Activated T-cell treated with anti-CD3 and anti-CD28 coated beads for 1 hour (primary cell): ENCODE data around the gene PFKFB4.
"Not testable (repeated sequence)": the region's sequence is repeated elsewhere in the genome, so short reads cannot be mapped to it uniquely, and the experiment has no call there.

Experiments used
- DNase-seq: peaks from one replicate; pipeline ENCODE4 v3.0.0-alpha.2; 2020; ENCODE audit warnings: low read depth

PFKFB4 gene

GRCh38 chr3:48492461-48493202 lies 64.0 kb downstream of the PFKFB4 start:
- no peak for DNase-seq

DNA sequence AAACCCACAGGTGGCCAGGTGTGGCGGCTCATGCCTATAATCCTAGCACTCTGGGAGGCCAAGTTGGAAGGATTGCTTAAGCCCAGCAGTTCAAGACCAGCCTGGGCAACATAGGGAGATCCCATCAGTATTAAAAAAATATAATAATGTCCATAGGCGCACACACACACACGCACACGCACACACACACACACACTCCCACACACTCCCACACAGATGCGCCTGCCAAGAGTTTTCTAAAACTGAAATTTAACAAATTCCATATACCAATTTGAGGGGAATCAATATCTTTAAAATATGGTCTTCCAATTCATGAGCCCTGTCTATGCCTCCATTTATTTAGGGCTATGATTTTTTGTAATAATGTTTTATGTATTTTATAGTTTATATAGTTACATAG lies 69.7 kb downstream of the PFKFB4 start:
- DNase-seq: no peak

DNA sequence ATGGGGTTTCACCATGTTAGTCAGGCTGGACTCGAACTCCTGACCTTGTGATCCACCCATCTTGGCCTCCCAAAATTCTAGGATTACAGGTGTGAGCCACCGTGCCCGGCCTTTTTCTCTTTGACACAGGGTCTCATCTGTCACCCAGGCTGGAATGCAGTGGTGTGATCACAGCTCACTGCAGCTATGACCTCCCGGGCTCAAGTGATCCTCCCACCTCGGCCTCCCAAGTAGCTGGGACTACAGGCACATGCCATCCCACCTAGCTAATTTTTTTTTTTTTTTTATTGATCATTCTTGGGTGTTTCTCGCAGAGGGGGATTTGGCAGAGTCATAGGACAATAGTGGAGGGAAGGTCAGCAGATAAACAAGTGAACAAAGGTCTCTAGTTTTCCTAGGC lies 73.8 kb downstream of the PFKFB4 start:
- not testable (repeated sequence) for DNase-seq

DNA sequence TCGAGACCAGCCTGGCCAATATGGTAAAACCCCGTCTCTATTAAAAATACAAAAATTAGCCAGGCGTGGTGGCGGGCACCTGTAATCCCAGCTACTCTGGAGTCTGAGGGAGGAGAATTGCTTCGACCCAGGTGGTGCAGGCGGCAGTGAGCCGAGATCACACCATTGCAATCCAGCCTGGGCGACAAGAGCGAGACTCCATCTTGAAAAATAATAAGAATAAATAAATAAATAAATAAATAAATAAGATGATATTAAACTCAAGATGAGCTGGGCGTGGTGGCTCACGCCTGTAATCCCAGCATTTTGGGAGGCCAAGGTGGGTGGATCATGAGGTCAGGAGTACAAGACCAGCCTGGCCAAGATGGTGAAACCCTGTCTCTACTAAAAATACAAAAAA lies 75.7 kb downstream of the PFKFB4 start:
- DNase-seq: not testable (repeated sequence)

DNA sequence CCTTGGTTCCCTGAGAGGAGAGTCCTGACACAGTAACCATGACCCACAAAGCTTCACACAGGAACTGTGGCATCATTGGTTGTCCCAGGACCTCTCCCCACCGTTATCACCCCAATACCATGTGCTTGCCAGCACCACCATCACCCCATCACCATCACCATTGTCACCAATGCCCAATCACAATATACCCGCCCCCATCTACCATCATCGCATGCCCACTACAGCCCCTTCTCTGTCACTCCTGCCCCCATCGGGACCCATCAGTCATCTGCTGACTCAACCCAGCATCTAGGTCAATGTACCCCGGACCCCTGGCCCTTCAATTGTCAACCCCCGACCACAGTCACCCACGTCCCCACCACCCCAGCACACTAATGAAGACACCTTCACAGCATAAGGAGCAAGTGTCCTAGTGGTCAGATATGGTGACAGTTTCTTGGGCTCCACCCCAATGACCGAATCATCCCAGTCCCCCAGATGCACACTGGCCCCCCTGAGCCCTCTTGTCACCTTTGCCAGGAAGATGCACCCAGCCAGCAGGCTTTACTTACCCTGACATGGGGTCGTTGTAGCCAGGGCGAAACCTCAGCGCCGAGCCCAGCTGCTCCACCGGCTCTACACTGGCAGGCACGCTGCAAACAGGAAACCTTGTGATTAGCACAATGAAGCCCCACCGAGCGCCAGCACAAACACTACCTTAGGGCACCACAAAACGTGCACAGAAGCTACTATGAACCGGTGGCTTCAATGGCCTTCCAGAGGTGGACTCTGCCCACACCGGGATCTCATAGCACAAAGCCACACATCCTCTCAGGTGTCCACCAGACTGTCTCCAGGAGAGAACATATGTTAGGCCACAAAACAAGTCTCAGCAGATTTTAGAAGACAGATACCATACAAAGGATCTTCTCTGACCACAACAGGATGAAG lies 77.7 kb downstream of the PFKFB4 start:
- DNase-seq: no peak

- no peak for DNase-seq
Observed at GRCh38 chr3:48477959-48478520, 78.6 kb downstream of the PFKFB4 start.

GRCh38 chr3:48476426-48477053 lies 80.1 kb downstream of the PFKFB4 start:
- no peak for DNase-seq

DNA sequence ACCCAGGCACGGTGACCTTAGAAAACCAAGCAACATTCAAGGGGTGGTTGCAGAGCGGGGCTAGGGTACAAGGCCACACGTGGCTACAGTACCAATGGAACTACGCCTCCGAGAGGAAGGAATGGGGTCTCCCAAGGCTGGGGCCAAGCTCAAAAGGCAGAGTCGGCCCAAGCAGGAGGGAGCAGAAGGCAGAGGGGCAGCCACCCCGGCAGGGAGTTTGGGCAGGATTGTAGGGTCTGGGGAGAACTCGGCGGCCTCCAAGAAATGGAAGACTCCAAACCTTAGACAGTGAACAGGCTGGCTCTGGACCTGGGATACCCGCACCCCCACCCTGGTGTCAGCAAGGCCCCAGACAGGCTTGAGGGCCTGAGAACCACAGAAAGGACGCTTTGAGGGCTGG lies 81.4 kb downstream of the PFKFB4 start:
- DNase-seq: no peak

GRCh38 chr3:48474619-48475018 lies 82.0 kb downstream of the PFKFB4 start:
- DNase-seq: no peak

GRCh38 chr3:48474031-48474430 lies 82.6 kb downstream of the PFKFB4 start:
- DNase-seq: not testable (repeated sequence)

DNA sequence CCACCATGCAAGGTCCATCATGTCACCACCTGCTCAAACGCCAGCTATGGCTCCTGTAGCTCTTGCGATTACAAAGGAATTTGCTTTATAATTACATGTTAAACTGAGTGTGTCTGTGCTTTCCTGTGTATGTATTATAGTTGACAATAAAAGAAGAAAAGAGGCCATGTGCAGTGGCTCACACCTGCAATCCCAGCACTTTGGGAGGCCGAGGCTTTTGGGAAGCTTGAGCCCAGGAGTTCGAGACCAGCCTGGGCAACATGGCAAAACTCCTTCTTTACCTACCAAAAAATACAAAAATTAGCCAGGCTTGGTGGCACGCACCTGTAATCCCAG lies 83.0 kb downstream of the PFKFB4 start:
- DNase-seq: no peak

- peak; percentile 94 for DNase-seq
Observed at GRCh38 chr3:48472923-48473616, 83.5 kb downstream of the PFKFB4 start.

DNA sequence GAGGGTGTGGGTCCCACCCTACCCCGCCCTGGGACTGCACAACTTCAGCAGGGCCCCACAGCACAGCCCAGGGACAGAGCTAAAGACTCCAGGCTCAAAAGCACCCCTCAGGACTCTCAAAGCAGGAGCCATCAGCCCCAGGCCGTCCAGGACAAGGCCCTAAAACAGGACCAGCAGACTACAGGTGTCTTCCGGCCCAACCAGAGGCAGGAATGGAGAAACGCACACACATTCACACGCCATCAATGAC lies 84.0 kb downstream of the PFKFB4 start:
- no peak for DNase-seq

DNA sequence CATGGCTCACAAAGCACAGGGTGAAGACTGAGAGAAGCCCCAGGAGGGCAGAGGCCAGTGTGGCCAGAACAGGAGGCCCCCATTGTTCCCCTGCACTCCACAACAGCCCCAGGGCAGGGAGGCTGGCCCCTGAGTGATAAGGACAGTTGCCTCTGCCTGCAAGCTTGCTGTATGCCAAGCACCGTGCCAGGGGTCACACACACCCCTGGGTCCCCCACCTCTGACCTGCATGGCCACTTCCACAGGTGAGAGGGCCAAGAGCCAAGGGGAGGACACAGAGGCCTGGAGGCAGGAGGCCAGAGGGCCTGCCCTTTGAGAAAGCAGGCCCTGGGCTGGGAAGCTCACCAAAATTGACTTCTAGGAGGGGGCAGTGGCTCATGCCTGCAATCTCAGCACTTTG lies 86.3 kb downstream of the PFKFB4 start:
- no peak for DNase-seq

GRCh38 chr3:48469046-48469915 lies 87.3 kb downstream of the PFKFB4 start:
- no peak for DNase-seq

DNA sequence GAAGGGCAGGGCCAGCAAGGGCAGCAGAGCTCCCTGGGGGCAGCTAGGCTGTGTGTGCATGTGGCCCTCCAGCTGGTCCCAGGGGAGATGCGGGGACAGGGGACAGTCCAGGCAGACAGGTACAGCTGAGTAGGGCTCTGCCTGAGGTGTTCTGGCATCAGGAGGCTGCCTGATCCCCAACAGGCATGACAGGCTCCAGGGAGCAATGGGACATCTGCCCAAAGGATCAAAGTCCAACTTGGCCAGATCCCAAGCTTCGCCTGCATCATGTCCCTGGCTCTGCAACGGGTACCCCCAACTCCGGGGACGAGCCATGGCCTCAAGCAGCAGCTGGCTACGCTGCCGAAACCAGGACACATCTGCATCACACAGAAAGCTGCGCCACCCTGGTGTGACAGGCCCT lies 88.3 kb downstream of the PFKFB4 start:
- DNase-seq: no peak
